Measurements from ENCODE around the gene CCR5. TPM values are rescaled to one million over a fixed set of nuclear protein-coding genes. Genes with fewer than 3 reads are reported as not detected.

CCR5 gene
- total RNA-seq, 1 experiment from 2014 or later, result not detected

DNA sequence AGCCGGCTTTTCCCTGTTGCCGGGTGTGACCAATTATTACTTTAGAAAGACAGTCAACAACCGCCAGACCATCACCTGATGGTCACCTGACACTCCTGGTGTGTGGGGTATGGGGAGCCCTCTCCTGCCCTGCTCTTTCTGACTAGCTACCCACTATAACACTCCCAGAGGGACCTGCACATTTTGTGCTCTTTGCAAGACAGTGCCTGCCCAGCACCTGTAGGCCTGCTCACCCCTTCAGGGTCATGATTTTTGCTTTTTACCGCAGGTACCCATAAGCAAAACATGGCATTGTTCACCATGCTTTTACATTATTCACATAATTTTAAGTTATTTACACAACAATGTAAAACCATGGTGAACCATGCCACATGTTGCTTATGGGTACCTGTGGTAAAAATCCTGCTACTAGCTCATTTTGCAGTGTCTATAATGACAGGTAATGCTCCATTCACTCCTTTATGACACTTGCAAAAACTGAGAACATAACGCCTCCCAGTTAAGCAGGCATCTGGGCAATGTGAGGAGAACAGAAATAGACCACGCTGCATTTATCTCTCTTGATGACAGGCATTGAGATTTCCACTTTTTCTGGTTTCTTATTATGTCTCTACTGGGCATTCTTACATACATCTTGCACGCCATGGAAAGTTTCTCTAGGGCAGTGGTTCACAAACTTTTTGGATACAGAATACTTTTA is 46.2 kb downstream of the CCR5 start:
- POLR2A ChIA-PET, result no interaction called here
- BruUV-seq (replicated peaks), result no TSS peak

DNA sequence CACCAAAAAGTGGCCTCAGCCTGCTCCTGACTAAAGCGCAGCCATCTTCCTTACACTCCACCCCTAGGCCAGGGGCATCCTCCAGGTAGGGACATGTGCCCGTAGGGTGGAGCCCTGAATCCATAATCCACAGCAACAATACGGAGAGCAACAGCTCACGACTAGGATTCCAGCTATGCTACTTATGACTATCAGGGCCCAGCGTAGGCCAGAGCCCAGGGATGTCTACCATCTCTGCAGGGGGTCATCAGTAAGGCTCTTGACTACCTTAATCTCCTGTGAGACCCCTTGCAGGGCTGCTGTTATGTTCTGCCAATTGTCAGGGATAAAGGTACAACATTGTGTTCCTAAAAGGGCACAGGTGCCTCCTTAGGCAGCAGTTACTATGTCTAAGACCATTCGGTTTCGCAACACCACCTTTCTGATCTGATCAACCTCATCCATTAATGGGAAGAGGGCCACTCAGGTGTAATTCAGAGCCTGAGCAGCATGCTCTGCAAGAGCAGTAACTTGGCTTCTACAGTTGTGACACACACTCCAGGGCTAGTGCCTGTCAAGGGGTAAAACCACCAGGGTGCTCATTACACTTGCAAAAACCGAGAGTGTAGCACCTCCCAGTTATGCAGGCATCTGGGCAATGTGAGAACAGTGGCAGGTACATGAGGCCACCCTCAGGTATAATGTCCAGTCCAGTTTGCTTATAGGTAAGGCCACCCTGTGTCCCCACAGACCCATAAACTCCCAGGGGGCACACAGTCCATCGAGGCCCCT is 47.3 kb downstream of the CCR5 start:
- DNase-seq (ENCODE audit: unreplicated experiment), result no peak
- no peak overlapping the region for H3K27ac Mint-ChIP-seq (ENCODE audit: low read depth, unreplicated experiment)
- BruUV-seq (replicated peaks), result no TSS peak
- H3K36me3 Mint-ChIP-seq (ENCODE audit: insufficient read depth, unreplicated experiment), result no peaks in the 10 kb centered on the region
- no peaks in the 10 kb centered on the region for H3K27me3 Mint-ChIP-seq (ENCODE audit: insufficient read depth, unreplicated experiment)
- TF ChIP-seq, protein P1, sequence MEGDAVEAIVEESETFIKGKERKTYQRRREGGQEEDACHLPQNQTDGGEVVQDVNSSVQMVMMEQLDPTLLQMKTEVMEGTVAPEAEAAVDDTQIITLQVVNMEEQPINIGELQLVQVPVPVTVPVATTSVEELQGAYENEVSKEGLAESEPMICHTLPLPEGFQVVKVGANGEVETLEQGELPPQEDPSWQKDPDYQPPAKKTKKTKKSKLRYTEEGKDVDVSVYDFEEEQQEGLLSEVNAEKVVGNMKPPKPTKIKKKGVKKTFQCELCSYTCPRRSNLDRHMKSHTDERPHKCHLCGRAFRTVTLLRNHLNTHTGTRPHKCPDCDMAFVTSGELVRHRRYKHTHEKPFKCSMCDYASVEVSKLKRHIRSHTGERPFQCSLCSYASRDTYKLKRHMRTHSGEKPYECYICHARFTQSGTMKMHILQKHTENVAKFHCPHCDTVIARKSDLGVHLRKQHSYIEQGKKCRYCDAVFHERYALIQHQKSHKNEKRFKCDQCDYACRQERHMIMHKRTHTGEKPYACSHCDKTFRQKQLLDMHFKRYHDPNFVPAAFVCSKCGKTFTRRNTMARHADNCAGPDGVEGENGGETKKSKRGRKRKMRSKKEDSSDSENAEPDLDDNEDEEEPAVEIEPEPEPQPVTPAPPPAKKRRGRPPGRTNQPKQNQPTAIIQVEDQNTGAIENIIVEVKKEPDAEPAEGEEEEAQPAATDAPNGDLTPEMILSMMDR (IDR thresholded peaks at IDR 0.05; ENCODE audit: unreplicated experiment), result no peak
- intact Hi-C loops (cut with micrococcal nuclease), result no loop called here
- H3K4me1 Mint-ChIP-seq (ENCODE audit: insufficient read depth, unreplicated experiment), result peaks cover 8% of the 10 kb centered on the region
- H3K9me3 Mint-ChIP-seq (ENCODE audit: unreplicated experiment), result no peaks in the 10 kb centered on the region
- CTCF ChIA-PET, result interaction anchor here (1.3 kb wide), 1 partner anchor 25 kb away, joined by 3 read pairs; no protein-coding TSS in a partner anchor
- POLR2A ChIA-PET, result no interaction called here
- no peak overlapping the region for H3K4me3 Mint-ChIP-seq (ENCODE audit: unreplicated experiment)

More for the DNA sequence above, 46.2 kb downstream of the CCR5 start:
- Mint-ChIP-seq H3K4me3 (ENCODE audit: unreplicated experiment) (no peak overlapping the region), H3K36me3 (ENCODE audit: insufficient read depth, unreplicated experiment) (no peaks in the 10 kb centered on the region), H3K27ac (ENCODE audit: low read depth, unreplicated experiment) (no peak overlapping the region), H3K9me3 (ENCODE audit: unreplicated experiment) (no peaks in the 10 kb centered on the region), H3K4me1 (ENCODE audit: insufficient read depth, unreplicated experiment) (no peaks in the 10 kb centered on the region), H3K27me3 (ENCODE audit: insufficient read depth, unreplicated experiment) (no peaks in the 10 kb centered on the region)
- DNase-seq (ENCODE audit: unreplicated experiment), result no peak
- intact Hi-C loops (cut with micrococcal nuclease), result no loop called here
- TF ChIP-seq, protein P1 (IDR thresholded peaks at IDR 0.05; ENCODE audit: unreplicated experiment), result no peak
- CTCF ChIA-PET, result interaction anchor here (1.3 kb wide), 1 partner anchor 26 kb away, joined by 3 read pairs; no protein-coding TSS in a partner anchor

DNA sequence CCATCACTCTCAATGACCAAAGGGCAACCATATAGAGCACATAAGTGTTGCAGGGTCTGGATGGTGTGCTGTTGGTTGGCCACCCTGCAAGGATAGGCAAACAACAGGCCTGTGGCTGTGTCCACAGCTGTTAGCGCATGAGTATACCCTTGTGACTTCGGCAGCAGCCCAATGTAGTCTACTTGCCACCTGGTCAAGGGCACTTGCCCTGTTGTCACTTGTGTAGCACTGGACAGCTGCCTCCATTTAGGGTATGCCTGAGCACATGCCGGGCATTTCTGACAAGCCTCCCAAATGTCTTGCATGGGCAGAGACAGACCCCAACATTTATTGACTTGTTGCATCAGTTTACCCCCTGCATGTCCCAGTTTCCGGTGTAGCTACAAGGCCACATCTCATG is 49.1 kb downstream of the CCR5 start:
- Mint-ChIP-seq H3K4me1 (ENCODE audit: insufficient read depth, unreplicated experiment) (peaks cover 16% of the 10 kb centered on the region), H3K36me3 (ENCODE audit: insufficient read depth, unreplicated experiment) (no peaks in the 10 kb centered on the region), H3K27ac (ENCODE audit: low read depth, unreplicated experiment) (no peak overlapping the region), H3K9me3 (ENCODE audit: unreplicated experiment) (no peaks in the 10 kb centered on the region), H3K27me3 (ENCODE audit: insufficient read depth, unreplicated experiment) (no peaks in the 10 kb centered on the region), H3K4me3 (ENCODE audit: unreplicated experiment) (no peak overlapping the region)
- ChIA-PET POLR2A (no interaction called here), CTCF (no interaction called here)
- DNase-seq (ENCODE audit: unreplicated experiment), result no peak
- no TSS peak for BruUV-seq (replicated peaks)
- TF ChIP-seq, protein P1 (IDR thresholded peaks at IDR 0.05; ENCODE audit: unreplicated experiment), result no peak
- intact Hi-C loops (cut with micrococcal nuclease), result no loop called here

DNA sequence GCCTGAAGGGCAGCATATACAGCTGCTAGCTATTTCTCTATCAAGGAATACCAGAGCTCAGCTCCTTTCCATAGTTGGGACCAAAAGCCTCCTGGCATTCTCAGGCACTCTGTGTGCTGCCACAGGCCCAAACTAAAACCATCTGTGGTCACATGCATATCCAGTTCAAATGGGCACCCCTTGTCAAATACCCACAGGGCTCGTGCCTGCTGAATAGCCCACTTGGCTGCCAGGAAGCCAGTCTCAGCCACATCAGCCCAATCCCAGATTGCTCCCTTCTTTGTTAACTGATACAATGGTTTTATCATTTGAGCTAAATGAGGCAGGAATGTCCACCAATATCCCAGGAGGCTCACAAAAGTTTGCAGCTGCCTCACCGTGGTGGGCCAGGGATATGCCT is 50.2 kb downstream of the CCR5 start:
- intact Hi-C loops (cut with micrococcal nuclease), result no loop called here
- CTCF ChIA-PET, result interaction anchor here (0.6 kb wide), 1 partner anchor 13 kb away, joined by 4 read pairs; no protein-coding TSS in a partner anchor
- Mint-ChIP-seq H3K4me1 (ENCODE audit: insufficient read depth, unreplicated experiment) (peaks cover 16% of the 10 kb centered on the region), H3K4me3 (ENCODE audit: unreplicated experiment) (no peak overlapping the region), H3K9me3 (ENCODE audit: unreplicated experiment) (no peaks in the 10 kb centered on the region), H3K27me3 (ENCODE audit: insufficient read depth, unreplicated experiment) (no peaks in the 10 kb centered on the region), H3K36me3 (ENCODE audit: insufficient read depth, unreplicated experiment) (no peaks in the 10 kb centered on the region), H3K27ac (ENCODE audit: low read depth, unreplicated experiment) (no peak overlapping the region)
- no peak for DNase-seq (ENCODE audit: unreplicated experiment)
- no TSS peak for BruUV-seq (replicated peaks)
- TF ChIP-seq, protein P1 (IDR thresholded peaks at IDR 0.05; ENCODE audit: unreplicated experiment), result no peak
- POLR2A ChIA-PET, result no interaction called here
